HG03103 (cell line): Measurements from ENCODE around the gene FBXO47.

Source experiments
- ATAC-seq: cut with Tn5 transposase; IDR thresholded peaks from one replicate; pipeline ENCODE4 v1.9.1; 2021; ENCODE audit warnings: low read depth; ENCODE audit not compliant: unreplicated experiment

FBXO47 gene

DNA sequence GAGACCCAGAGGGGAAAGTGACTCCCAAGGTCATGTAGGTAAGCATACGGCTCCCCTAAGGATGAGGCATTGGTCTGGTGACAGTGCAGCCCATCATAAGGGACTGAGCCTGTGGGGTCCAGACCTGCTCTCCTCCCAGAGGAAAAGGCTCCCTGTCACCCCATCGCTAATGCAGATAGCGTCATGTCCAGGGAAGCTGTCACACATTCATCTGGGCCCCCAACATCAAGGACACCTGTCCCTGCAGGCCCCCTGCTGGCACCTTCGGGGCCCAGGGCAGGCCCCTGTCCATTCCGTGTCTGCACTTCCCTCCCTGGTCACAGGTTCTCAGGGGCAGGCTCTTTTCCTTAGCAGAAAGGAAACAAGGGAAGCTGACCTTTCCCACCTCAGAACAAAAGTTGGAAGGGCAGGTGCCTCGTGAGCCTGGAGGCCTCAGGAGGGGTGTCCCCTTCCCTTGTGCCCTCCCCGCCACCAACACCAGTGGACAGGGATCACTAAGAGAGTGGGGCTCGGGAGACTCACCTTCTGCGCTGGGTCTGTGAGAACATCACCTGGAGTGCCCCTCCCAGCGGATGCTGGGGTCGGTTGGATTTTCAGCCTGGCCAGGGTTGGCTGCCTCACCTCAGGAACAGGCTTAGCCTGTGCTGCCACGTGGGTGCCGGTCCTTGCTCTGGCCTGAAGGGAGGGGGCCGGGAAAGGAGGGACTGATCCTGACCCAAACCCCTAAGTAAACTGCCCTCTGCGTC, 59.1 kb downstream of the FBXO47 start:
- ATAC-seq = no peak

DNA sequence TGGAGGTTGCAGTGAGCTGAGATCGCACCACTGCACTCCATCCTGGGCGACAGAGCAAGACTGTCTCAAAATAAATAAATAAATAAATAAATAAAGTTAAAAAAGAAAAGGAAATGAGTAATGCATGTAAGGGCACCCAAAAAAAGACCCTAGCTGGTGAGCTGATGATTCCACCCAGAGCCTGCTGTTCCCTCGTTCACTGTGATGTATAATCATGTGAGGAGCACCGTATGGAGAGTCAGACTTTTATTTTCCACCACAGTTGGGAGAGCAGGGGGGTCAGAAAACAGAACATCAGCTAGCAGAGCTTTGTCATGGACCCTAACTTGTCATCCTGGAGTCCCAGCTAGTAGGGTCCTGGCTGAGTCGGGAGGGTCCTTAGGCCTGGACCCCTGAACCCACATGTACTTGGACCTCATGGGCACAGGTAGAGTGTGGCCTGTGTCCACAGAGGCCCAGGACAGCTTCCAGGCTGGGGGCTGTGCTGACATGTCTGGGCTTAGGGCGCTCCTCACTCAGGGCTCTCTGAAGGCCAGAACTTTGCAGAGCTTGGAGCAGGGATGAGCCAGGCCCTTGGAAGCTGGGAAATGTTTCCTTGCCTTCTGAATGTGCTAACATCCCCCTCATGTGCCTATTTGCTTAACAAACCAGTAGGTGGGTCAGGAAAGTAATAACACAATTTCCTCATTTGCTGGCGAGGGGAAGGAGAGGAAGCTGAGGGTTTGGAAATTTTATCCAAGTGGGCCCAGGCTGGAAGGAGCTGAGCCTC, 60.6 kb downstream of the FBXO47 start:
- ATAC-seq = no peak

DNA sequence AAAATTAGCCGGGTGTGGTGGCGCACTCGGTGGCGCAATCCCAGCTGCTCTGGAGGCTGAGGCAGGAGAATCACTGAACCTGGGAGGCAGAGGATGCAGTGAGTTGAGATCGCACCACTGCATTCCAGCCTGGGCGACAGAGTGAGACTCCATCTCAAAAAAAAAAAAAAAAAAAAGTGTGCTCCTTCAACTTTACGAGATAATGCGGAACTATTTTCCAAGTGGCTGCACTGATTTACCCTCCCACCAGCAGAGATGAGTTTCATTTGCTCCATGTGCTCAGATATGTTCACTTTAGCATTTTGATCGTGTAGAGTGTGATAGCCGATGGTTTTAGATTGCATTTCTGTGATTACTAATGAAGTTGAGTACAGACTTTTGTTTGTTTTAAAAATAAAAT, 61.8 kb downstream of the FBXO47 start:
- no peak for ATAC-seq

DNA sequence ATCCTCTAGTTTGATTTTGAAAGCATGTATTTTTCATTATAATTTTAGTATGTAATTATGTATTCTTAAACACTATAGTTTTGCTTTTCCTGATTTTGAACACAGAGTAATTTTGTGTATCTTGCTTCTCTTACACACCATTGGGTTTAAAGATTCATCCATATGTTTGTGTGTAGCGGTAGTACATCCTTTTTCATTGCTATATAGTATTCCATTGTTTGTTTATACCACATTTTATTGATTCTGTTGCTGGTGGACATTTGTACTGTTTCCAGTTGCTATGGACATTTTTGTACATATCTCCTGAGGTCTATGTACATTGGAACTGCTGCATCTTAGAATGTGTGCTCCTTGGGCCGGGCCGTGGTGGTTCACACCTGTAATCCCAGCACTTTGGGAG, 62.3 kb downstream of the FBXO47 start:
- ATAC-seq = no peak

DNA sequence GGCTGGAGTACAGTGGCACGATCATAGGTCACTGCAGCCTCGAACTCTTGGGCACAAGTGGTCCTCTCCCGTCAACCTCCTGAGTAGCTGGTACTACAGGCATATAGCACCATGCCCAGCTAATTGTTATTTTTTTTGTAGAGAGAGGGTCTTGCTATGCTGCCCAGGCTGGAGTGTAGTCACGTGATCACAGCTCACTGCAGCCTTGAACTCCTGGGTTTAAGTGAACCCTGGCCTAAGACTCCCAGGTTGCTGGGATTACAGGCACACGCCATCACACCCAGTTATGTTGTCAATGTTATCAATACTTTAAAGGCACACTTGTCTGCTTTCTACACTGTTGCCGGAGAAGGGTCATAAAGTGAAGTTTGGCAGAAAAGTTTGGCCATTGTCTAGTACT, 63.8 kb downstream of the FBXO47 start:
- ATAC-seq = no peak

DNA sequence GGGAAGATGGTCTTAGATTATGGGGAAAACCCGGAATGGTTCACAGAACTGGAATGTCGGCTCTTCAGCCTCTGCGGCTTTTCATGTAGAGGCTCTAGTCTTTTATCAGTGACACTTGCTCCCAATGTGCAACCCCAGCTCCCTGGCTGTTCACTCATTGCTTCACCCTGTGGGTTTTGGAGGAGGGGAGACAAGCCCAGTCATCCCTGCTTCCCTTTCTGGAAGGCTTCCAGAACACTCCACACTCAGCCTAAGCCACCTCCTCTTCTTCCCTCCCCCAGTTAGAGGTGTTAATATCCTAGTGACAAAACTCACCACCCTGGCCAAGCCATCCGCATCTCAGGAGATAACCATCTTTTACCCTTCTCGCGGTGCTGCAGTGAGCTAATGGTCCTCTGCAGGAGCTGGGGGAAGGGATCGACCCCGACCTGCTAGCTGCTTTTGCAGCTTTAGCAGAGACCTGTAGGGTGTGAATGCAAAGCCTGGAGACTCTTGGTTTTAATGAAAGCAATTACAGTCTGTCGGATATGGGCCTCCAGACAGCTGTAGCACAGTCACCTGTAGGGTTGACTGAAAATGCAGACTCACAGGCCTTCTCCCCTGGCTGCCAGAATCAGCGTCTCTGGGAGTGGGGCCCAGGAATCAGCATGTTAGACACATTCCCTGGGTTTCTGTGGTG, 66.1 kb downstream of the FBXO47 start:
- no peak for ATAC-seq

DNA sequence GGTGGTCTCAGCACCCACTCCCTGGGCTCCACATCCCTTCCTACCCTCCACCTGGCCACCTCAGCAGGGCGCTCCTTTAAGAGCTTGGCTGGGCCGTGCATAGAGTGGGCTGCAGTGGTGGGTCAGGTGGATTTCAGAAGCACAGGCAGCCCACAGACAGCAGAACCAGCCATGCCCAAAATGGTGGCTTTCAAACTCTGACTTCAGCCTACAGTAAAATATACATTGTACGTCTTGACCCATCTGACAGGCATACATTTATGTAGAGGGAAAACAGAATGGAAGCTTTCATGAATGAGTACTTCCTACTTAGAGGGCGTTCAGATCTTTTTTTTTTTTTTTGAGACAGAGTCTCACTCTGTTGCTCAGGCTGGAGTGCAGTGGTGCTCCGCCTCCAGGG, 67.8 kb downstream of the FBXO47 start:
- ATAC-seq = no peak

DNA sequence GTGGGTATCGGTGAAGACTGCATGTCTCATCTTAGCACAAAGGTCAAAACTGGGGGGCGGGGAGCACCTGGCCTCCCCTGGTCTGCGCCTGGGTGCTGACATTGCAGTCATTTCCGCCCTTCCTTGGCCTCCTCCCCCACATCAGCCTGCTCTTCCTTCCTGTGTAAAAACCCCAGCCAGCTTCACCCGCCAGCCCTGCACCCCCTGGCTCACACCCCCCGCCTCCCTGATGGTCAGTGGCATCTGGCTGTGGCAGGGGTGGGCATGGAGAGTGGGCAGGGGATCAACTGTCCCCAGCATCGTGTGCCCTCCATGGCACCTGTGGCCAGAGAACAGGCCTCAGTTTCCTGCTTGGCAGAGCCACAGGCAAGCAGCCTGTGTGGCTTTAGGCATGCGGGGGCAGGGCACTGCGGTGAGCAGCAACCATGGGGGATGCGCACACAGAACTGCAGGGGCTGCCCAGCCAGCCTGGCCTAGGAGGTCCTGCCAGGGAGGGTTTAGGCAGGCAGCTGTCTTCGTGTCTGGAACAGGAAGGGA, 68.3 kb downstream of the FBXO47 start:
- peak; percentile 74 for ATAC-seq

DNA sequence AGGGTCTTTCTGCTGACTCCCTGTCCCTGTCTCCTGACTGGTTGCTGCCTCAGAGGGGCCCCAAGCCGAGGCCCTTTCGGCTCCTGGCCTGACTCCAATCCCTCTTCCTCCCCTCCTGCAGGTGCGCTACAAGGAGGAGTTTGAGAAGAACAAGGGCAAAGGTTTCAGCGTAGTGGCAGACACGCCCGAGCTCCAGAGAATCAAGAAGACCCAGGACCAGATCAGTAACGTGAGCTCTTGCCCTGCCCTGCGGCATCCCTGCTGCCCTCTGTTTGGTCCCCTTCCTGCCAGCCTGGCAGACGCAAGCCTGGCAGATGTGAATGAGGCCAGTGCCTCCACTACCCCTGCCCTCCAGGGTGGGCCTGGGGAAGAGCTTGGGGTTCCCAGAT, 68.9 kb downstream of the FBXO47 start:
- ATAC-seq = no peak

DNA sequence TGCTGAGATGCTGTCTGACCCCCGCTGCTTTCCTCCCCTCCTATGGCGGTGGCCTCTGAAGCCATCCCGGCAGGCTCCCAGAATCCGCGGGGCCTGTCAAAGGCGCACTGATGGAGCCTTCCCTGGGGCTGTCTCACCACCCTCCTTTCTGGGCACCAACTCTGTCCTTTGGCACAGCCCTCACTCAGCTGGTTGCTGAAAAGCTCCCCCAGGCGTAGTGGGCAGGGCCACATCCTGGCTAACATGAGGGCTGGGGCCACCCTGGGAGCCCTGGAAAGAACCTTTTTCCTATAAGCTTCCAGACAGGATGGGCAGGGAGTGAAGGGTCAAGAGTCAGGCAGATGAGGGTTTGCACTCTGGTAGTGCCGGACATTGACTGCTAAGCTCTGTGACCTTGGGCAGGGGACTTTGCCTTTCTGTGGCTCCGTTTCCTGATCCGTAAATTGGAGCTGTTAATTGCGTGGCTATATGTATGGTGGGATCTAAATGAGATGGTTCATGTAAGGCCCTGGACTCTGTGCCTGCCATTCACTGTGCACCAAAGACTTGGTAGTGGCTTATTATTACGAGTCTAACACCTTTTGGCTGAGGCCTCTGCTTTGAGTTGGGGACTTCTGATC, 69.4 kb downstream of the FBXO47 start:
- no peak for ATAC-seq

DNA sequence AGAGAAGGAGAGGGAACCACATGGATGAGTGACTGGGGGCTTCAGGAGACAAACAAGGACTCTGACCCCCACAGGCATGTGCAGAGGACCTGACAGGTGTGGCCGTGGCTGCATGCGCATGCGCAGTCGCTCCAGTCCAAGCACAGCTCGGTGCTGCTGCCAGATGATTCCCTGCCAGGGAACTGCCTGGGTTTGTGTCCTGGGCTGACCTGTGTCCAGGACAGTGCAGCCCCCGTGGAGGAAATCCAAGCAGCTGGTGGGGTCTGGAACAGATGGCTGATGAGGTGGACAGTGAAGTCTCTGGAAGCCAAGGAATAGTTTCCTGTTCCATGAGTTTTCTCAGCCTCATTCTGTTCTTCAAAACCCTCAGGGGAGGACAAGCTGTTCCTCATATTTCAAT, 70.0 kb downstream of the FBXO47 start:
- ATAC-seq = no peak

DNA sequence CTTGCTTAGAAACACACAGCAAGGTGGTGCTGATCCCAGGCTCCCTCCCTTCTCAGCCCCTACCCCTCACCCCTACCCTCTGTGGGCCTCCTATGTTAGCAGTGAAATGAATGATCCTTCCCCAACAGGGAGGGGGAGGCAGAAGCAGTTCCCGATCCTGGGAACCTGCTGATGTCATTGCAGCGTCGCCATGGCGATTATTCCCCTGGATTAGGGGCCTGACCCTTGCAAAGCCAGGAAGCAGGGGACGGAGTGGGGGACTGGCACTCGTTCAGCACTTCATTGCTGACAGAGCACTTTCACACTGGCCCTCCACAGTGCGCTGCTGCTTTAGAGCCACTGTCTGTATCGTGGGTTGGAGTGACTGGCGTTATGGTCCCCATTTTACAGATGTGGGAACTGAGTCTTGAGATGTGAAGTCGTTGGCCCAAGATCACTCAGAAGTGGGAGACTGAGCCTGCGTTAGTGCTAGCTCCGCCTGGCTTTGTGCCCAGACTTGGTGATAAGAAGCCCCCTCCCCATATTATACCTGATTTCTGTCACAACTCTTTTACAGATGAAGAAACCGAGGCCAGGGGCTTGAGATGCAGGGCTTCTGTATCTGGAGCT, 70.8 kb downstream of the FBXO47 start:
- ATAC-seq = no peak

DNA sequence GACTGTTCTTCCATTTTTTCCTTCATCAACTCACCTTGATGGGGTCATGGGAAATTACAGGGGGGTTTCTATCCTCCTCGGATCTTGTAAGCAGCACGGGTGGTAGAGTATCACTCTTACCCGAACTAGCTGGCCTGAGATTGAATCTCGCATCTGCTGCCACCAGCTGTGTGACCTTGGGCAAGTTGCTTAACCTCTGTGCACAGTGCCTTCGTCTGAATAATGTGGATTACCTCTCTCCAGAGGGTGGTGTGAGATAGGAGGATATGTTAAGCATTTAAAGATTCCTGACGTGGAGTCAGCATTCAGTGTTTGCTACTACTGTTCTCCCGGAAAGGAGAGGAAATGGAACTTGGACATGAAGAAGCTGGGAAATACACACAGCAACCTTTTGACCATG, 72.9 kb downstream of the FBXO47 start:
- ATAC-seq = no peak

DNA sequence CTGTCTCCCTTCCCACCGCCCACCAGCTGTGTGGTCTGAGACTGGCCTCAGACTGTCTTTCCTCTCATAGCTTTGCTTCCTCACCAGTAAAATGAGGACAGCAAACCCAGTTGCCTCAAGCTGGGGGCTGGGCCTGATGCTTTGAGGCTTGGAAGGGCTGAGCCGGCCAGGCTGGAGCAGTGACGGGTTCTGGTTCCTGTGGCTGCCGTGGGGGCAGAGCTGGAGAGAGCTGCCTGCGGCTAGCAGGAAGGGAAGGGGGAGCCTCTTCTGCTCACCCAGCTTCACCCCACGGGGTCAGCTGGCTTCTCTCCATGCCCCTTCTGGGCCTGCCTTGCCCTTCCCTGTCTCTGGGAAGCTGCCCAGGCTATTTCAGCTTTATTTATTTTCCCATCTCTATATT, 73.6 kb downstream of the FBXO47 start:
- no peak for ATAC-seq

DNA sequence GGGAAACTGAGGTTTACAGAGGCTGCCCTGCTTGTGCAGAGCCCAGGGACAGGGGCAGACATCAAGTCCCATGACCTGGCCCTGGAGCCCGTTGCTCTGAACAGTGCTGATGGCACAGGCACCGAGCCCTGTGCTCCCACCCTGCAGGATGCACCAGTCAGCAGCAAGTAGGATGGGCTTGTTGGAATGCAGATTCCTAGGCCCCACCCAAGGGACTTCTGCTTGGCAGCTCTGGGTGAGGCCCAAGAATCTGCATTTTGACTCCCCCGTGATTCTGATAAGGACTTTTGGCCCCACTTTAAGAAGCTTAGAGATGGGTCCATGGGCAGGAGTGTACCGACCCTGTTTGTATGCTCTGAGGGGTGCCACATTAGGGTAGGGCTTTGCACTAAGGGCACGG, 74.1 kb downstream of the FBXO47 start:
- no peak for ATAC-seq

DNA sequence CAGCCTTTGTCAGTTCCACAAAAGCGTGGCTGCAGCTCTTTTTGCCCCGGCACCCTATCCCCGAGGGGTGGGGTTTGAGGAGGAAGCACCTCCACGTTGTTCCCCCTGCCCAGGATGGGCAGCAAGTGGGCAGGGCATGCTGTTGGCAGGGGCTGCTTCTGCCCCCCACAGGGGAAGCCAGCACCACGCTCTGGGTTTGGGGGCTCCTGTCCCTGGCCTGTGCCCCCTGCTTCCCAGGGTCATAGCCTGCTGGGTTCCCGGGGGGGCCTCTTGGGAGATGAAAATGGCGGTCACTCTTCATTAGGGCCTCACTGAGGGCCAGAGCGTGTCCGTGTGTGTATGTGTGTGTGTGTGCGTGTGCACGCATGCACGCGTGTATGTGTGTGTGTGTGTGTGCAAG, 74.6 kb downstream of the FBXO47 start:
- ATAC-seq = no peak

DNA sequence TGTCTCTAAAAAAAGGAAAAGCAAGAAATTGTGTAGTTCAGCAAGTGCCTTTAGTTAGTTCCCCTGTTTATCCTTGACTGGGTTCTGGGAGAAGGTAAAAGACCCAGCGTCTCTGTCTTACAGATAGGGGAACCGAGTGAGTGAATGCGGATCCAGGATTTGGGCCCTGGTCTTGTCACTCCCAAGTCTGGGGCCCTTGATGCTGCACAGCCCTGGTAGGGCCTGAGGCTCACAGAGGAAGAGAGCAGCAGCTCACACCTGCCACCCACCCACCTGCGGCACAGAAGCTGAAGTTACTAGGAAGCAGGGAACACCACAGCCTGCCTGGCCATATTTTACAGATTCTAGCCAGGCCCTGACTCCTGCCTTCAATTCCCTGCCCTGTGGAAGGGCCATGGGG, 75.1 kb downstream of the FBXO47 start:
- ATAC-seq = no peak

DNA sequence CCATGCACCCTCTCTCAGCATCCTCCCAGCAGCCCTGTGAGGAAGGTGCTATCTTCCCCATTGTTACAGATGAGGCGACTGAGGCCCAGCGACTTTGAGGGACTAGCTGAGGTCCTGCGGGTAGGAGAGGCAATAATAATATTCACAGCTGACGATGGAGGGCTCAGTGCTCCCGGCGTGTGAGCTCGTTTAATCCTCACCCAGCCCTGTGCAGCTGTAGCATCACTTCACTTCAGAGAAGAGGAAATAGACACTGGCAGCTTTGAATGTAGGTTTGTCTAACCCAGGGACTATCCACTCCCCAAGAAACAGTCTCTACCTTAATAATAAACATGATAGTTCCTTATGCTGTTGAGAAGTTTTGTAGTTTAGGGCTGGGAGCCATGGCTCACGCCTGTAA, 75.8 kb downstream of the FBXO47 start:
- ATAC-seq = no peak

DNA sequence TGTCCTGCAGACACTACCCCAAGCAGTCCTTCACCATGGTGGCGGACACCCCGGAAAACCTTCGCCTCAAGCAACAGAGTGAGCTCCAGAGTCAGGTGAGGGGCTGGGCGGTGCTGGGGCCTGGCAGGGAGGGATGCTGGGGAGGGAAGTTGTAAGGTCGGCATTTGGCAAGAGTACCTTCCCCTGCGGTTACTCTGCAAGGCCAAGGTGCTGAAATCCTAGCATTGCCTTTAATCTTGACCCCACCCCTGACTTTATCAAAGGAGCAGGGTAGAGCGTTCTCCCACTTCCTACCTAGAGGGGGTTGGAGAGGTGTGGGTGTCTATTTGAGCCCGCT, 76.8 kb downstream of the FBXO47 start:
- ATAC-seq = no peak

DNA sequence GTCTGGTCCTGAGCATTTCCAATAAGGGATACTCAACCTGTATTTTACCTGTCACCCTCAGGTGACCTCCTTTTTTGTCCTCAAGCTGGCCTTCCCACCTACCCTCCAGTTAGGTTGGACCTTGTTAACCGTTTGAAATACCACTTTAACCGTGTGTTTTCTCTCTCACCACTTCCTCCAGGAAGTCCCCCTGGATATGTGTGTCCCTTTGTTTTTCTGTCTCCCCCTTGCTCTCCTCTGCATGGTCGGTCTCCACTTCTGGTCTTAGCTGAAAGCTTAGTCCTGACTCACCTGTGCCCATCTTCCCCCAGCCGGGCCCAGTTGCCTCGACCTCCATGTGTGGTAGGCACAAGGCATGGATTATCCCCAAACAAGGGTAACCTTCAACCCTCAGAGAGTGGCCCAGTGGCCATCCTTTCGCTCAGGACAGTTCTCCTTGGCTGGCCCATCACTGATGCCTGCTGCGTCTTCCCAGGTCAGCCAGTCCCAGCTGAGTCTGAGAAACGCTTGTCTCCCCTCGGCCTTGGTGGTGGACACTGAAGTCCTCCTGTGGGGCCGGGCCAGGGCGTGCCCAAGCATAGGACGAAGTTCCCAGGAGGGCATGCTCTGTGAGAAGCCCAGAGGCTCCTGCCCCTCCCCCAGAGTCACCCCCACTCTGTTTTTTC, 77.3 kb downstream of the FBXO47 start:
- no peak for ATAC-seq
